Endothelial cell (in vitro differentiated cells): ENCODE measurements around the gene GALNT18. TPM values are rescaled to one million over a fixed set of nuclear protein-coding genes. Genes with fewer than 3 reads are reported as not detected.

Source experiments
- DNase-seq: peaks from one replicate; pipeline ENCODE4 v3.0.0; 2021; ENCODE audit warnings: low spot score
- H3K27ac Mint-ChIP-seq: one replicate; pipeline ENCODE4 v1.8.0; 2021; ENCODE audit warnings: mixed read lengths, inconsistent platforms; ENCODE audit not compliant: unreplicated experiment
- H3K27me3 Mint-ChIP-seq: one replicate; pipeline ENCODE4 v1.8.0; 2021; ENCODE audit warnings: mild to moderate bottlenecking, moderate library complexity, mixed read lengths, inconsistent platforms; ENCODE audit not compliant: unreplicated experiment
- H3K36me3 Mint-ChIP-seq: one replicate; pipeline ENCODE4 v1.8.0; 2021; ENCODE audit warnings: mild to moderate bottlenecking, low read depth, mixed read lengths, inconsistent platforms; ENCODE audit not compliant: unreplicated experiment
- H3K4me1 Mint-ChIP-seq: one replicate; pipeline ENCODE4 v1.8.0; 2021; ENCODE audit warnings: mild to moderate bottlenecking, mixed read lengths, inconsistent platforms; ENCODE audit not compliant: unreplicated experiment
- H3K4me3 Mint-ChIP-seq: one replicate; pipeline ENCODE4 v1.8.0; 2021; ENCODE audit warnings: mild to moderate bottlenecking, mixed read lengths, inconsistent platforms; ENCODE audit not compliant: unreplicated experiment
- H3K9me3 Mint-ChIP-seq: one replicate; pipeline ENCODE4 v1.8.0; 2021; ENCODE audit warnings: mixed read lengths, inconsistent platforms; ENCODE audit not compliant: unreplicated experiment
- total RNA-seq: library from RNA; stranded (reverse); fragmentation: NEBNext Ultra II Directional; extraction: Animal tissue kit (Norgen Biotek cat#: 25700); gene quantifications from one replicate; pipeline ENCODE4 v1.2.1, GENCODE V29; 2021; ENCODE audit not compliant: unreplicated experiment
- TF ChIP-seq, protein P1 (sequence below): fragments of 200-600 bp; sonication (generic); IDR thresholded peaks from one replicate; pipeline ENCODE4 v1.5.0; 2021; ENCODE audit warnings: antibody characterized with exemption; ENCODE audit not compliant: unreplicated experiment

The GALNT18 gene
- total RNA-seq, 1 donor from 2014 or later, result 87.6 TPM

DNA sequence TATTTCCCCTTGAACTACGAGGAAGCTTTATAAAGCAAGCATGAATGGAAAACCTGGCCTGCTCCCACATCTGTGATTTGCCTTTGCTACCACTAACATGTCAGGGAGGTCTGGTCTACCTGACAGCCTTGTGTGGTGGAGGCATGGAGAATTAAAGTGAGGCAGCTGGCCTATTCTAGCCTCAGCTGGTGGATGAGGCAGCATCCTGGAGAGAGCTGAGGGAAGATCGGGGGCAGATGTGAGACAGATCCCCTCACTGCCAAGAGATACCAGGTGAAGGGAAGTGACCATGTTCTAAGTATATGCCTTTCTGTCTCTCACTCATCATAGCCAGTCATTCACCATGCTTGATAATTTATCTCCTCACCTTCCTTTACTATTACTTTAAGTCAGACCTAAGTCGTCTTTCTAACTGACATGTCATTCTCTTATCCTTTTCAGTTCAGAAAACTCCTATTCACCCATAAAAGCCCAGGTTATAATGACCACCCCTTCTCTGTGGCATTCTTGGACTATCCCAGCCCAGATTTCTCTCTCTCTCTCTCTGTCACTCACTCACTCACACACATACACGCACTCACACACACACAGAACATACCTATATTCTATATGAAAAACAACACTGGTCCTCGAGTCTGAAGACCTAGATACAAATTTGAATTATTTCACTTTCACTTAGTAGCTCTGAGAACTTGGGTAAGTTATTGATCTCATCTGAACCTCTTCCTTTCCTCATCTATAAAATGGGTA is 359.5 kb downstream of the GALNT18 start:
- H3K9me3 Mint-ChIP-seq, result no peaks in the 10 kb centered on the region
- peaks cover 26% of the 10 kb centered on the region for H3K4me1 Mint-ChIP-seq
- H3K36me3 Mint-ChIP-seq, result peaks cover 28% of the 10 kb centered on the region
- no peak overlapping the region for H3K27ac Mint-ChIP-seq
- no peak overlapping the region for H3K4me3 Mint-ChIP-seq
- DNase-seq, result no peak
- TF ChIP-seq, protein P1, sequence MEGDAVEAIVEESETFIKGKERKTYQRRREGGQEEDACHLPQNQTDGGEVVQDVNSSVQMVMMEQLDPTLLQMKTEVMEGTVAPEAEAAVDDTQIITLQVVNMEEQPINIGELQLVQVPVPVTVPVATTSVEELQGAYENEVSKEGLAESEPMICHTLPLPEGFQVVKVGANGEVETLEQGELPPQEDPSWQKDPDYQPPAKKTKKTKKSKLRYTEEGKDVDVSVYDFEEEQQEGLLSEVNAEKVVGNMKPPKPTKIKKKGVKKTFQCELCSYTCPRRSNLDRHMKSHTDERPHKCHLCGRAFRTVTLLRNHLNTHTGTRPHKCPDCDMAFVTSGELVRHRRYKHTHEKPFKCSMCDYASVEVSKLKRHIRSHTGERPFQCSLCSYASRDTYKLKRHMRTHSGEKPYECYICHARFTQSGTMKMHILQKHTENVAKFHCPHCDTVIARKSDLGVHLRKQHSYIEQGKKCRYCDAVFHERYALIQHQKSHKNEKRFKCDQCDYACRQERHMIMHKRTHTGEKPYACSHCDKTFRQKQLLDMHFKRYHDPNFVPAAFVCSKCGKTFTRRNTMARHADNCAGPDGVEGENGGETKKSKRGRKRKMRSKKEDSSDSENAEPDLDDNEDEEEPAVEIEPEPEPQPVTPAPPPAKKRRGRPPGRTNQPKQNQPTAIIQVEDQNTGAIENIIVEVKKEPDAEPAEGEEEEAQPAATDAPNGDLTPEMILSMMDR, result no peak
- H3K27me3 Mint-ChIP-seq, result peaks cover 11% of the 10 kb centered on the region

DNA sequence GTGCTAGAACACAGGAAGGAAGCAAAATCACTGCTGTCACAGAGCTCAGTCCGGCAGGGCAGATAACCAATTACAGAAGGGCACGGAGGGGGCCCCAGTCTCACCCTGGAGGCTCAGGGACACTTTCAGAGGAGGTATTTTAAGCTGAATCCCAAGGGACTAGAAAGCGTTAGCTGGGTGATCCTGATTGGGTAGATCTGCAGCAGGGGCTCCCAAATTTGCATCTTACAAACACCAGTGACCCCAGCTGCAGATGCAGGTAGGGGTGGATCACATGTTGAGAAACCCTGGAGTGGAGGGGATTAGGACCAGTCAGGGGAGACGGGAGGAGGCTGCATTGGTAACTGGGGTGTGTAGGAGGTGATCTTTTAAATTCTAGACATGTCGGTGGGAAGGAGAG is 360.2 kb downstream of the GALNT18 start:
- H3K4me1 Mint-ChIP-seq, result peaks cover 23% of the 10 kb centered on the region
- H3K36me3 Mint-ChIP-seq, result peaks cover 22% of the 10 kb centered on the region
- TF ChIP-seq, protein P1, result no peak
- peaks cover 11% of the 10 kb centered on the region for H3K27me3 Mint-ChIP-seq
- H3K27ac Mint-ChIP-seq, result no peak overlapping the region
- H3K9me3 Mint-ChIP-seq, result no peaks in the 10 kb centered on the region
- no peak for DNase-seq
- H3K4me3 Mint-ChIP-seq, result no peak overlapping the region

DNA sequence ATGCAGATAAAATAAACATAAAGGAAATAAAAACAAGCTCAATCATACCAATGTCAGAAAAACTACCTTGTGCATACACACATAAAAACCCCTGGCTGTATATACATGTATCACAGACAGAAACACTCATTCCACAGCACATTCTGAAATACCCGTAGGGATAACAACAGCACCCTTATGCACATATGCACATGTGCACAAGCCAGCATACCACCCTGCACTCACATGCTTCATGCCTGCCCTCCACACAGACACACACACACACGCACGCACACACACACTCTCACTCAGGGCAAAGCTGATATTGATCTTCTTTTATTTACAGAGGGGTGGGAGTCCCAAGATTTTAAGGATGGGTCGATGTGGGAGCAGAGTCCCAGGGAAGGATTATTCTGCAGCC is 360.9 kb downstream of the GALNT18 start:
- no peak for DNase-seq
- H3K4me3 Mint-ChIP-seq, result no peak overlapping the region
- peaks cover 10% of the 10 kb centered on the region for H3K27me3 Mint-ChIP-seq
- H3K36me3 Mint-ChIP-seq, result peaks cover 17% of the 10 kb centered on the region
- H3K4me1 Mint-ChIP-seq, result peaks cover 16% of the 10 kb centered on the region
- no peak overlapping the region for H3K27ac Mint-ChIP-seq
- H3K9me3 Mint-ChIP-seq, result no peaks in the 10 kb centered on the region
- TF ChIP-seq, protein P1, result no peak

DNA sequence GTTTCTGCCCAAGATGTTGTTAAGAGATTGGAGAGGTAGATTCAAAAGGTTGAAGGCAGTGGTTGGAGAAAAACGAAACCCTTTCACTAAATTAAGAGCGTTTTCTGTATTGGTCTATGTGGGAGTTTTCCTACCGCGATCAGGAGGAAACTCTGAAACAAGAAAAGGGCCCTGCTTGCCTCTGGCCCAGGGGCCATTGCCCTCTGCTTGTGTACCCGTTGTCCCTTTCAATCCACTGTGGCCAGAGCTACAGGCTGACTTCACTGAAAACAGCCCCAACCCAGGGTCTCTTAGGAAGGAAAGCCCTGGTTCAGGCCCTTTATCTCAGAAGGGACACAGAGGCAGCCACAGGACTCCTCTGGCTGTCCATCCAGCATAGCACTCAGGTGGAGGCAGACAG is 367.8 kb downstream of the GALNT18 start:
- no peaks in the 10 kb centered on the region for H3K9me3 Mint-ChIP-seq
- no peak overlapping the region for H3K4me3 Mint-ChIP-seq
- DNase-seq, result no peak
- H3K36me3 Mint-ChIP-seq, result no peaks in the 10 kb centered on the region
- no peaks in the 10 kb centered on the region for H3K4me1 Mint-ChIP-seq
- no peaks in the 10 kb centered on the region for H3K27me3 Mint-ChIP-seq
- TF ChIP-seq, protein P1, result no peak
- H3K27ac Mint-ChIP-seq, result no peak overlapping the region

DNA sequence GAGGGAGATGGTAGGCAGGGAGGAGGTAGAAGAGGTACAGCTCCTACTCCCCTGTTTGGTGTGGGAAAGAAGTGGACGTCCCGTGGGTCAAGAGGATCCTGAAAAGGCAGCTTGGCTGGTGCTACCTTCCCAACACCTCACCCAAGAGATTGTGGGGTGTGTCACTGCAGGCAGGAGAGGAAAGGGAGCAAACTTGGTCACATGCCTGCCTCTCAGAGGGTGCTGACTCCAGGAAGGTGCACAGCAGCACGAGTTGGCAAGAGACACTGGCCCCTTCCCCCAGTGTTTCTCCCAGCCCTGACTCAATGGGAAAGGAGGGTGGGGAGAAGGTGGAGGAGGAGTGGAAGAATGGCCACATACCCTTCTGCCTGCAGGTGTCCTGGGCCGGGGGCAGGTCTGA is 368.3 kb downstream of the GALNT18 start:
- Mint-ChIP-seq H3K9me3 (no peaks in the 10 kb centered on the region), H3K4me3 (no peak overlapping the region), H3K36me3 (no peaks in the 10 kb centered on the region), H3K27ac (no peak overlapping the region), H3K27me3 (no peaks in the 10 kb centered on the region), H3K4me1 (no peaks in the 10 kb centered on the region)
- DNase-seq, result no peak
- TF ChIP-seq, protein P1, result no peak
